ENCODE data around the gene SOD2. TPM values are rescaled to one million over a fixed set of nuclear protein-coding genes. Genes with fewer than 3 reads are reported as not detected.
"Not testable (repeated sequence)": the region's sequence is repeated elsewhere in the genome, so short reads cannot be mapped to it uniquely, and the experiment has no call there.

Gene SOD2
- total RNA-seq, 1 experiment from 2014 or later: 98.6 TPM

DNA sequence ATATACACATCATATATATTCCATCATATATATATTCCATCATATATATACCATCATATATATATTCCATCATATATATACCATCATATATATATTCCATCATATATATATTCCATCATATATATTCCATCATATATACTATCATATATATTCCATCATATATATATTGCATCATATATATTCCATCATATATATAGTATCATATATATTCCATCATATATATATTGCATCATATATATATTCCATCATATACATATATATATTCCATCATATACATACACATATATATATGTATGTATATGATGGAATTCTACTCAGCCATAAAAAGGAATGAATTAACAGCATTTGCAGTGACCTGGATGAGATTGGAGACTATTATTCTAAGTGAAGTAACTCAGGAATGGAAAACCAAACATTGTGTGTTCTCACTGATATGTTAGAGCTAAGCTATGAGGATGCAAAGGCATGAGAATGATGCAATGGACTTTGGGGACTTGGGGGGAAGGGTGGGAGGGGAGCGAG, 29.6 kb downstream of the SOD2 start:
- H3K4me2 ChIP-seq (ENCODE audit: low read length); BruUV-seq (replicated peaks); POLR2A ChIA-PET; intact Hi-C loops (cut with micrococcal nuclease); ATAC-seq; H3K9me3 ChIP-seq (ENCODE audit: control insufficient read depth in 1 of 2, insufficient read depth in 1 of 2, low read depth in 1 of 2, low read length in 2 of 2); H3K27ac ChIP-seq (ENCODE audit: low read depth, low read length); RAD21 ChIA-PET (ENCODE audit: low non-redundant PET in 1 of 2, low total read pairs in 2 of 2, uncharacterized antibody in 2 of 2, unreplicated experiment in 2 of 2); H3K79me2 ChIP-seq (ENCODE audit: insufficient read depth, low read length); H3K4me1 ChIP-seq (ENCODE audit: control insufficient read depth in 1 of 2, insufficient read depth in 2 of 2, low read length in 2 of 2); H3K27me3 ChIP-seq (ENCODE audit: insufficient read depth, low read length); H4K20me1 ChIP-seq (ENCODE audit: insufficient read depth); CTCF ChIA-PET; H3K9me2 ChIP-seq (ENCODE audit: insufficient read depth); DNase-seq (ENCODE audit: low read depth, low spot score); H3K4me3 ChIP-seq (replicated peaks in 1 of 2; ENCODE audit: low read depth in 1 of 2, low read length in 2 of 2); H3K36me3 ChIP-seq (ENCODE audit: control insufficient read depth in 1 of 2, insufficient read depth in 2 of 2, low read length in 2 of 2); H3K9ac ChIP-seq (ENCODE audit: low read length); H2AFZ ChIP-seq (ENCODE audit: low read depth, low read length, poor library complexity, severe bottlenecking): not testable (repeated sequence)

DNA sequence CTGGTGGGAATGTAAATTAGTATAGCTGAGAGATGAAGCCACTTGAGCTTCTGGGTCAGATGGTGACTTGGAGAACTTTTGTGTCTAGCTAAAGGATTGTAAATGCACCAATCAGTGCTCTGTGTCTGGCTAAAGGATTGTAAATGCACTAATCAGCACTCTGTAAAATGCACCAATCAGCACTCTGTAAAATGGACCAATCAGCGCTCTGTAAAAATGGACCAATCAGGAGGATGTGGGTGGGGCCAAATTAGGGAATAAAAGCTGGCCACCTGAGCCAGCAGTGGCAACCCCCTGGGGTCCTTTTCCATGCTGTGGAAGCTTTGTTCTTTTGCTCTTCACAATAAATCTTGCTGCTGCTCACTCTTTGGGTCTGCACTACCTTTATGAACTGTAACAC, 31.1 kb downstream of the SOD2 start:
- H3K27me3 ChIP-seq (ENCODE audit: insufficient read depth, low read length); POLR2A ChIA-PET; H2AFZ ChIP-seq (ENCODE audit: low read depth, low read length, poor library complexity, severe bottlenecking); H3K4me3 ChIP-seq (replicated peaks in 1 of 2; ENCODE audit: low read depth in 1 of 2, low read length in 2 of 2); H3K27ac ChIP-seq (ENCODE audit: low read depth, low read length); H3K79me2 ChIP-seq (ENCODE audit: insufficient read depth, low read length); BruUV-seq (replicated peaks); H3K4me1 ChIP-seq (ENCODE audit: control insufficient read depth in 1 of 2, insufficient read depth in 2 of 2, low read length in 2 of 2); CTCF ChIA-PET; H4K20me1 ChIP-seq (ENCODE audit: insufficient read depth); H3K9me2 ChIP-seq (ENCODE audit: insufficient read depth); H3K36me3 ChIP-seq (ENCODE audit: control insufficient read depth in 1 of 2, insufficient read depth in 2 of 2, low read length in 2 of 2); intact Hi-C loops (cut with micrococcal nuclease); H3K4me2 ChIP-seq (ENCODE audit: low read length); H3K9me3 ChIP-seq (ENCODE audit: control insufficient read depth in 1 of 2, insufficient read depth in 1 of 2, low read depth in 1 of 2, low read length in 2 of 2); RAD21 ChIA-PET (ENCODE audit: low non-redundant PET in 1 of 2, low total read pairs in 2 of 2, uncharacterized antibody in 2 of 2, unreplicated experiment in 2 of 2); DNase-seq (ENCODE audit: low read depth, low spot score); ATAC-seq; H3K9ac ChIP-seq (ENCODE audit: low read length): not testable (repeated sequence)

DNA sequence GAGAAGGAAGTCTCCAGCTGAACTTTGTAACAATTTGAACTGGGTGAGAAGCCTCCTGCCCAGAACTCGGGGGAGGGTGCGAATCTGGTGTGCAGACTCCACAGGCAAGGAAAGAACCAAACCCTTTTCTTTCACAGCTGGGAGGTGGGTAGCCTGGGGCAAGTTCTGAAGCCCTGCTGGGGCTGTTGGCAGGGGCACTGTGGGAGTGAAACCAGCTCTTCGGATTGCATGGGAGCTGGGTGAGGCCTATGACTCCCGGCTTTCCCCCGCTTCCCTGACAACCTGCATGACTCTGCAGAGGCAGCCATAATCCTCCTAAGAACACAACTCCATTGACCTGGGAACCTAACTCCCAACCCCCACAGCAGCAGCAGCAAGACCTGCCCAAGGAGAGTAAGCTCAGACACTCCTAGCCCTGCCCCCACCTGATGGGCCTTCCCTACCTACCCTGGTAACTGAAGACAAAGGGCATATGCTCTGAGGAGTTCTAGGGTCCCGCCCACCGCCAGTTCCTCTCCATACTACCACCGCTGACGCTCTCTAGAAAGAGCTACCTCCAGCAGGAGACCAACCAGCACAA, 37.5 kb downstream of the SOD2 start:
- intact Hi-C loops (cut with micrococcal nuclease): loop anchor here (2.0 kb wide), 2 partner anchors 439 to 481 kb away; no protein-coding TSS in a partner anchor
- CTCF ChIA-PET: interaction anchor here (1.0 to 2.5 kb wide), 8 partner anchors 9 to 481 kb away, joined by 3 to 17 read pairs (median 6); no protein-coding TSS in a partner anchor
- no peak overlapping the region for H3K9ac ChIP-seq (ENCODE audit: low read length)
- no peak for DNase-seq (ENCODE audit: low read depth, low spot score)
- no peaks in the 10 kb centered on the region for H3K4me1 ChIP-seq (ENCODE audit: control insufficient read depth in 1 of 2, insufficient read depth in 2 of 2, low read length in 2 of 2)
- no peak for ATAC-seq
- no peaks in the 10 kb centered on the region for H3K79me2 ChIP-seq (ENCODE audit: insufficient read depth, low read length)
- no peaks in the 10 kb centered on the region for H3K36me3 ChIP-seq (ENCODE audit: control insufficient read depth in 1 of 2, insufficient read depth in 2 of 2, low read length in 2 of 2)
- RAD21 ChIA-PET (ENCODE audit: low non-redundant PET in 1 of 2, low total read pairs in 2 of 2, uncharacterized antibody in 2 of 2, unreplicated experiment in 2 of 2): interaction anchor here in 1 of 2 experiments (1.0 kb wide), 1 partner anchor 481 kb away, joined by 3 read pairs; no protein-coding TSS in a partner anchor
- no peaks in the 10 kb centered on the region for H3K9me3 ChIP-seq (ENCODE audit: control insufficient read depth in 1 of 2, insufficient read depth in 1 of 2, low read depth in 1 of 2, low read length in 2 of 2)
- no peaks in the 10 kb centered on the region for H4K20me1 ChIP-seq (ENCODE audit: insufficient read depth)
- TF ChIP-seq EZH2phosphoT487 (IDR thresholded peaks at IDR 0.05; ENCODE audit: borderline replicate concordance) (no peak), ZFX (IDR thresholded peaks at IDR 0.05) (no peak), POLR2A (IDR thresholded peaks at IDR 0.05; ENCODE audit: borderline replicate concordance, extremely low read depth, insufficient read depth, insufficient read length) (no peak), FOSL1 (IDR thresholded peaks at IDR 0.05; ENCODE audit: low read depth) (no peak), TCF7L2 (IDR thresholded peaks at IDR 0.05; ENCODE audit: borderline replicate concordance, extremely low read depth, insufficient read depth, insufficient read length) (no peak), ZNF274 (IDR thresholded peaks at IDR 0.05; ENCODE audit: low read depth, low read length) (no peak)
- TF ChIP-seq, protein P1, sequence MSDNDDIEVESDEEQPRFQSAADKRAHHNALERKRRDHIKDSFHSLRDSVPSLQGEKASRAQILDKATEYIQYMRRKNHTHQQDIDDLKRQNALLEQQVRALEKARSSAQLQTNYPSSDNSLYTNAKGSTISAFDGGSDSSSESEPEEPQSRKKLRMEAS (IDR thresholded peaks at IDR 0.05): no peak
- no peak overlapping the region for H3K4me2 ChIP-seq (ENCODE audit: low read length)
- H2AFZ ChIP-seq (ENCODE audit: low read depth, low read length, poor library complexity, severe bottlenecking): no peak overlapping the region
- no peaks in the 10 kb centered on the region for H3K27me3 ChIP-seq (ENCODE audit: insufficient read depth, low read length)
- POLR2A ChIA-PET: no interaction called here
- no peak overlapping the region for H3K27ac ChIP-seq (ENCODE audit: low read depth, low read length)
- BruUV-seq (replicated peaks): no TSS peak
- H3K4me3 ChIP-seq (replicated peaks in 1 of 2; ENCODE audit: low read depth in 1 of 2, low read length in 2 of 2): no peak overlapping the region
- no peaks in the 10 kb centered on the region for H3K9me2 ChIP-seq (ENCODE audit: insufficient read depth)
